OCI-LY3 (cell line): ENCODE data around the gene ANKRD27.

Source experiments
- EZH2phosphoT487 ChIP-seq: fragments of 200-600 bp; shearing (Covaris generic); IDR thresholded peaks from 2 replicates; pipeline ENCODE4 v1.6.1; 2018; ENCODE audit warnings: antibody characterized with exemption, mixed run types, low read depth
- TF ChIP-seq, protein P1 (sequence below): fragments of 200-600, 300-600 bp; sonication (generic); IDR thresholded peaks from 2 replicates; pipeline ENCODE4 v1.5.1; 2014; ENCODE audit warnings: antibody characterized with exemption, low read length, low read depth

DNA sequence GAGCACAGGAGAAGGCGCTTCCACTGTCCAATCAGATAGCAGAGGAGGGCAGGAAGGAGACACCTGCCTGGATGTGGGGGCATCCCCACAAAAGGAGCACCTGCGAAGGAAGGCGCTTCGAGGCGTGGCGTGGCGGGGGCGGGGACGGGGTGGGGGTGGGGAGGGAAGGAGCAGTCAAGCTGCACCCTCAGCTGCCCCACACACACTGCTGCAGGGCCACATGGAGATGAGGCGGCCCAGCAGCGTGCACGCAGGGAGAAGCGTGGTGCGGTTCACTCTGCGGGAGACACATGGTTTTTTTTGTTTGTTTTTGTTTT is 21.4 kb downstream of the ANKRD27 start:
- TF ChIP-seq, protein P1, sequence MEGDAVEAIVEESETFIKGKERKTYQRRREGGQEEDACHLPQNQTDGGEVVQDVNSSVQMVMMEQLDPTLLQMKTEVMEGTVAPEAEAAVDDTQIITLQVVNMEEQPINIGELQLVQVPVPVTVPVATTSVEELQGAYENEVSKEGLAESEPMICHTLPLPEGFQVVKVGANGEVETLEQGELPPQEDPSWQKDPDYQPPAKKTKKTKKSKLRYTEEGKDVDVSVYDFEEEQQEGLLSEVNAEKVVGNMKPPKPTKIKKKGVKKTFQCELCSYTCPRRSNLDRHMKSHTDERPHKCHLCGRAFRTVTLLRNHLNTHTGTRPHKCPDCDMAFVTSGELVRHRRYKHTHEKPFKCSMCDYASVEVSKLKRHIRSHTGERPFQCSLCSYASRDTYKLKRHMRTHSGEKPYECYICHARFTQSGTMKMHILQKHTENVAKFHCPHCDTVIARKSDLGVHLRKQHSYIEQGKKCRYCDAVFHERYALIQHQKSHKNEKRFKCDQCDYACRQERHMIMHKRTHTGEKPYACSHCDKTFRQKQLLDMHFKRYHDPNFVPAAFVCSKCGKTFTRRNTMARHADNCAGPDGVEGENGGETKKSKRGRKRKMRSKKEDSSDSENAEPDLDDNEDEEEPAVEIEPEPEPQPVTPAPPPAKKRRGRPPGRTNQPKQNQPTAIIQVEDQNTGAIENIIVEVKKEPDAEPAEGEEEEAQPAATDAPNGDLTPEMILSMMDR = no peak
- no peak for TF ChIP-seq EZH2phosphoT487
